Measurements from ENCODE around the gene OBI1.

OBI1 gene

GRCh38 chr13:78630511-78630910 is 28.4 kb downstream of the OBI1 start:
- no peak for TF ChIP-seq CTCF (IDR thresholded peaks at IDR 0.05; ENCODE audit: extremely low read depth, insufficient read depth, missing control alignments)
- no peak for DNase-seq (ENCODE audit: low spot score)
- in situ Hi-C loops (cut with MboI; ENCODE audit: low pct_unique_long_range_greater_than_20kb, low sequenced_read_pairs, unreplicated experiment) = no loop called here

GRCh38 chr13:78625384-78625783 is 33.6 kb downstream of the OBI1 start:
- in situ Hi-C loops (cut with MboI; ENCODE audit: low pct_unique_long_range_greater_than_20kb, low sequenced_read_pairs, unreplicated experiment) = no loop called here

GRCh38 chr13:78623132-78623531 is 35.8 kb downstream of the OBI1 start:
- no peak for TF ChIP-seq CTCF (IDR thresholded peaks at IDR 0.05; ENCODE audit: extremely low read depth, insufficient read depth, missing control alignments)
- in situ Hi-C loops (cut with MboI; ENCODE audit: low pct_unique_long_range_greater_than_20kb, low sequenced_read_pairs, unreplicated experiment) = no loop called here
- DNase-seq (ENCODE audit: low spot score) = no peak

More at GRCh38 chr13:78625384-78625783, 33.6 kb downstream of the OBI1 start:
- no peak for TF ChIP-seq CTCF (IDR thresholded peaks at IDR 0.05; ENCODE audit: extremely low read depth, insufficient read depth, missing control alignments)
- DNase-seq (ENCODE audit: low spot score) = no peak

GRCh38 chr13:78620936-78621470 is 38.0 kb downstream of the OBI1 start:
- in situ Hi-C loops (cut with MboI; ENCODE audit: low pct_unique_long_range_greater_than_20kb, low sequenced_read_pairs, unreplicated experiment) = no loop called here
- TF ChIP-seq CTCF (IDR thresholded peaks at IDR 0.05; ENCODE audit: extremely low read depth, insufficient read depth, missing control alignments) = no peak
- no peak for DNase-seq (ENCODE audit: low spot score)

- DNase-seq (ENCODE audit: low spot score) = no peak
- in situ Hi-C loops (cut with MboI; ENCODE audit: low pct_unique_long_range_greater_than_20kb, low sequenced_read_pairs, unreplicated experiment) = no loop called here
- no peak for TF ChIP-seq CTCF (IDR thresholded peaks at IDR 0.05; ENCODE audit: extremely low read depth, insufficient read depth, missing control alignments)
Observed at GRCh38 chr13:78618411-78618810, 40.5 kb downstream of the OBI1 start.

GRCh38 chr13:78611040-78611439 is 47.9 kb downstream of the OBI1 start:
- in situ Hi-C loops (cut with MboI; ENCODE audit: low pct_unique_long_range_greater_than_20kb, low sequenced_read_pairs, unreplicated experiment) = no loop called here
- TF ChIP-seq CTCF (IDR thresholded peaks at IDR 0.05; ENCODE audit: extremely low read depth, insufficient read depth, missing control alignments) = no peak
- DNase-seq (ENCODE audit: low spot score) = no peak
